Middle frontal gyrus (tissue), 1 donor: ENCODE measurements around the gene ZNF410.
"Not testable (repeated sequence)": the region's sequence is repeated elsewhere in the genome, so short reads cannot be mapped to it uniquely, and the experiment has no call there.

Experiments
- DNase-seq: peaks from one replicate; pipeline ENCODE4 v3.0.0-alpha.2; 2015; ENCODE audit warnings: low spot score; ENCODE audit errors: extremely low spot score

Gene ZNF410, protein sequence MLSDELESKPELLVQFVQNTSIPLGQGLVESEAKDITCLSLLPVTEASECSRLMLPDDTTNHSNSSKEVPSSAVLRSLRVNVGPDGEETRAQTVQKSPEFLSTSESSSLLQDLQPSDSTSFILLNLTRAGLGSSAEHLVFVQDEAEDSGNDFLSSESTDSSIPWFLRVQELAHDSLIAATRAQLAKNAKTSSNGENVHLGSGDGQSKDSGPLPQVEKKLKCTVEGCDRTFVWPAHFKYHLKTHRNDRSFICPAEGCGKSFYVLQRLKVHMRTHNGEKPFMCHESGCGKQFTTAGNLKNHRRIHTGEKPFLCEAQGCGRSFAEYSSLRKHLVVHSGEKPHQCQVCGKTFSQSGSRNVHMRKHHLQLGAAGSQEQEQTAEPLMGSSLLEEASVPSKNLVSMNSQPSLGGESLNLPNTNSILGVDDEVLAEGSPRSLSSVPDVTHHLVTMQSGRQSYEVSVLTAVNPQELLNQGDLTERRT

DNA sequence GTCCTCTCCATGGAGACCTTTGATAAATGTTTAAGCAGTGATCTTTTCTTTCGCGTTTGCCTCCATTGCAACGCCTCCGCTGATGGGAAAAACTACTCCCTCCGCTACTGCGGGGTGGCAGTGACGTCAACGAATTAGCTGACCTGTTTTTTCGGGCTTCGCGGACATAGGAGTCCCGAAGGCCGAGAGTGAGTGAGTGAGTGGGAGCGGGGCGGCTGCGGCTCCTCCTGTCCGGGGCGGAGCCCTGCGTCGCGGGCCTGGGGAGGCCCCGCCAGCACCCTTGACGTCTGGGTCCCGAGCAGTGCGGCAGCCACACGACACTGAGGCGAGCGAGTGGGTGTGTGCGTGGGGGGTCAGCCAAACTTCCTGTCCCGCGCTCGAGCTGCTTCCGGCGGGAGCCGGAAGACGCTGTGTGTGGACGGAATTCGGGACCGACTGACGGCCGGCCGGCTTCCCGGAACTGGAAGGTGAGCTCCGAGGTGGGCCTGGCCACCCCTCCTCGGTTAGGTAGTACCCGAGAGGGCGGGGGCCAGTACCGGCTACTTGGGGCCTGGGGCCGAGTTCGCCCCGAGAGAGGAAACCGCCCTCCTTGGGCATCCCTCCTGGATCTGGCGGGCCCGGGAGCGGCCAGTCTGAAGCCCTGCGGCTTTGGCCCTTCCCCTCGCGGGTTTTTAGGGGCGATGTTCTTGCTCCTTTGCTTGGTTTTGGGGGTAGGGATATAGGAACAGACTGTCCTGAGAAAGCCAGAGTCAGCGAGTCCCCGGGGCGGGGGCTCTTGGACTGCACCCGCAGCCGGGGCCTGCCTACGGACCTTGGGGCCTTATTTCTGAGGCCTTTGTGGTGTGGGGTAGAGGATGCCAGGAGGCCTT is at the start of gene ZNF410:
Gene ZNF410, plus strand, starts transcription at position 411 of the 869 bp plus-strand sequence. CDS start 5,317 bp downstream, outside the sequence.
- peak; percentile 88 for DNase-seq

DNA sequence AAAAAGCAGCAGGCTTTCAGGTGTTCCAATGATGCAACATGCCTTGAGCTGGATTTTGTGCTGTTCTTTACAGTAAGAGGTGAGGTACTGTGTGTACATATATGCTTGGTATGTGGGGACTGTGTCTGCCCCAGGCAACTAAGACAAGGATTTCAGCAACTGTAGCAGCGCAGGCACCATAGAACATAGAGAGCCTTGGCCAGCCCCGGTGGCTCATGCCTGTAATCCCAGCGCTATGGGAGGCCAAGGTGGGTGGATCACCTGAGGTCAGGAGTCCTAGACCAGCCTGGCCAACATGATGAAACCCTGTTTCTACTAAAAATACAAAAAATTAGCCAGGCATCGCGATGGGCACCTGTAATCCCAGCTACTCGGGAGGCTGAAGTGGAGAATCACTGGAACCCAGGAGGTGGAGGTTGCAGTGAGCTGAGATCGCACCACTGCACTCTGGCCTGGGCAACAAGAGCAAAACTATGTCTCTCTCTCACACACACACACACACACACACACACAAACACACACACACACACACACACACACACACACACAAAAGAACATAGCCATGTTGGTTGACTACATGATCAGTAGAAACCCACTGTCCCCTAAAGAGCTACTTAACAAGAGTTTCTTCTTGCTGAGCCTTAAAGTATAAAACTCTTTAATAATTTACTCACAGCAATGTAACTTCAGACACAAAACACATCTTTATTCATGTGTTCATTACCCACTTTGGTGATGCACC is 48.2 kb upstream of the ZNF410 start:
- DNase-seq, result not testable (repeated sequence)

DNA sequence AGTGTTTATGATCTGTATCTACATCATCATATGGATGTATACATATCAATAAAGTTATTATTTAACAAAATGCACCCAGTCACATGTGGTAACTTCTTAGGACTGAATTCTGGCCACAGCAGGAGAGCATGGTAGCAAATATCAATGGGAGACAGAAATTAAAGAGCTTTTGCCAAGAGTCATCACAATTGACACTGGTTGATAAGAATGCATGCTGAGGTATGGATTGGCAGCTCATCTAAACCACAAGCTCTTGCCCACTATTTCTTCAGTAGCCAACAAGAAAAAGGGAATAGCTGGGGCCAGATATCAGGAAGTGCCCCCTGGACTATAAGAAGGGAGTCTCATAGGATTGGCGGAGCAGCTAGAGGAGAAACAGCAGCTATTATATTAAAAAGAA is 44.5 kb upstream of the ZNF410 start:
- no peak for DNase-seq

DNA sequence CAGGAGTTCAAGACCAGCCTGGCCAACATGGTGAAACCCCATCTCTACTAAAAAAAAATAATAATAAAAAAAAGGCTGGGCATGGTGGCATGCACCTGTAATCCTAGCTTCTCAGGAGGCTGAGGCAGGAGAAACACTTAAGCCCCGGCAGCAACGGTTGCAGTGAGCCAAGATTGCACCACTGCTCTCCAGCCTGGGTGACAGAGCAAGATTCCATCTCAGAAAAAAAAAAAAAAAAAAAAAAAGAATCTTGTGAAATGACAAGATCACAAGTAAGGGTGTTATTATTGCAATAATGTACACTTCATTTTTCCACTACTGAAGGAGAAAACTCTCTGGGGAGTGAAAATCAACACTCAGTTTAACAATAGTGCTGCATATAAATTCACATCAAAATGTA is 43.8 kb upstream of the ZNF410 start:
- DNase-seq, result no peak

DNA sequence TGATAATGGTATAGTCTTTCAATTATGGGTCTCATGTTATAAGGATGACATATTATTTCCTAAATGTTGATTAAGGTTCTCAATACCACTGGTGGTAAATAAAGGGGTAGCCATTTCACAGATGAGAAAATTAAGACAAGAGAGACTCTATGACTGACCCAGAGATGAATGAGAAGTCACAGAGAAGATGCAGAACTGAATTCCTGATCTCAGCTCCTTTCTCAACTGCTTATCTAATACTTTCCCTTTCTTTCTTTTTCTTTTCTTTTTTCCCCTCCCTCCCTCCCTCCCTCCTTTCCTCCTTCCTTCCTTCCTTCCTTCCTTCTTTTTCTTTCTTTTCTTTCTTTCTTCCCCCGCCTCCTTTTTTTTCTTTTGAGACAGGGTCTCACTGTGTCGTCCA is 43.4 kb upstream of the ZNF410 start:
- no peak for DNase-seq

DNA sequence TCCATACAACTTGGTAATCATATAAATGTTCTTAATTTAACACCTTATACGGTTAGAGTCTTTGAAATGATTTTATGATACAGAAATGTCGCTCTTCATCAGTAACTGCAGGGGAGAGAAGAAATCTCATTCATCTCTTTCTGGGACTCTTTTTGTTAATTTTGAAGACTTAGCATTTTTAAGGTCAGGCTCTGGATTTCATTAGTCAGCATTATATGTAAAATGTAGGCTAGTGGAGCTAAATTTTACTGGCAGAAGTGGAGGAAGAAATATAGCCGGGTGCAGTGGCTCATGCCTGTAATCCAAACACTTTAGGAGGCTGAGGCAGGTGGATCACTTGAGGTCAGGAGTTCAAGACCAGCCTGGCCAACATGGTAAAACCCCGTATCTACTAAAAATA is 39.7 kb upstream of the ZNF410 start:
- DNase-seq, result no peak

DNA sequence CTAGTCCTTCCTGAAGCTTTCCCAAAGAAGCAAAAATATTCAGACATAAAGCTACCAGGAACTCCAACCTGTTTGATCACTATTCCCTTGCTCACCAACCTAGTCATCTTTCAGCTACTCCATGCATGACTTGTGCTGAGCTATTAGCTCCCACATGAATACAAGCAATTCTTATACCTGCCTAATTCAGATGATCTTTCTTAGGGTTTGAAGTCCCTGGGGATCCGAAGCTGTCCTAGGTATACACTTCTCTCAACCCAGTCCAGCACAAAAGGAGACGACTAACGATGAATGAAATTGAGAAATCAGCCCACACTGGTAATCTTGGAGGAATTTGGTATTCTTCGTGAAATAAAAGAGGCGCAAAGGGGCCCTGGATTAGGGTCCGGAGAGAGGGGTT is 35.7 kb upstream of the ZNF410 start:
- no peak for DNase-seq

DNA sequence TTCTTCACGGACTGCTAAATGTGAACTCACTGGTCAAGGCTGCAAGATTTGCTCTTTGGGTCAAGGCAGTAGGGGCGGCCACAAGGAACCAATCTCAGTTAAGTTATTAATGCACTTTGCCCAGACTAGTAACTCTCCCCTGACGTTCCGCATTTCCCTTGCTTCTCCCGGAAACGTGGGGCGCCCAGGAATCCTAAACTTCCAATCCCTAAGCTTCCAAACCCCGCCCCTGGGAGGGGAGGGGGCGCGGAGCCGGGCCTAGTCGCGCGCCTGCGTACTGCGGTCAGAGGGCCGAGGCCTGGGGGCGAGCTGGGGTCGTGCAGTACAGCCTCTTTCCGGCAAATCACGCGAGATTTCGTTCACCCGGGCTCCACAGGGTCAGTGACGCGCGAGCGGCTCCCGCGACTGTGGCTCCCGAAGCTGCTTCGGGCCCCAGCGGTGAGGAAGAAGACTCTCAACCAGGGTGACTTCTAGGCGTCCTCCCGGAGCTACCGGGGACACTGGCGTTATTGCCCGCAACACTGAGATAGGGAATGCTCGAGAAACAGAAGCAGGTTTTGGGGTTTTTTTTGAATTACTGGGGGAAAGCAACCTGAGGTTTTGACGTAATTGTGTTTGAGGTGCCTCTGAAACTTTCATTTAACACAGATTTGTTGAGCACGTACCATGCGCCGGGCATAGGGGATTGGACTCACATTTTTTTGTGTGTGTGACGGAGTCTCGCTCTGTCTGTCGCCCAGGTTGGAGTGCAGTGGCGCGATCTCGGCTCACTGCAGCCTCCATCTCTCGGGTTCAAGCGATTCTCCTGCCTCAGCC is 34.9 kb upstream of the ZNF410 start, which contains the start of gene PTGR2:
Gene PTGR2, plus strand, starts transcription at position 265 of the 816 bp plus-strand sequence. CDS start 7,032 bp downstream, outside the sequence.
- peak; percentile 88 for DNase-seq

DNA sequence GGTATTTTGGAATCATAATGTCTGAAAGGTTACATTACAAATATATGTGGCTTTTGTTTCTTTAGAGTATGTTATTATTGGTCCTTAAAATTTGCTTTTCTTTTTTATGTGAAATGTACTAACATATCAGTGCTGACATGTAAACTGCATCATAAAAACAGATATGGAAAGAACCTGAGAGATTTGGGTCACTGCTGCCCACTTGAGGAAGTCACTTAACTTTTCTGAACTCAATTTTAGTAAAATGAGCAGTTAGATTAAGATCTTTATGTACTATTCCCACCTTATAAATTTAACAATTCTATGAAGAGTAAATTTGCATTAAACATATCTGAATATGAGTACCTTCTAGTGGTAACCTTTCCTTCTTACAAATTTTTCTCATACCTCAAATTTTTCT is 27.5 kb upstream of the ZNF410 start:
- no peak for DNase-seq

DNA sequence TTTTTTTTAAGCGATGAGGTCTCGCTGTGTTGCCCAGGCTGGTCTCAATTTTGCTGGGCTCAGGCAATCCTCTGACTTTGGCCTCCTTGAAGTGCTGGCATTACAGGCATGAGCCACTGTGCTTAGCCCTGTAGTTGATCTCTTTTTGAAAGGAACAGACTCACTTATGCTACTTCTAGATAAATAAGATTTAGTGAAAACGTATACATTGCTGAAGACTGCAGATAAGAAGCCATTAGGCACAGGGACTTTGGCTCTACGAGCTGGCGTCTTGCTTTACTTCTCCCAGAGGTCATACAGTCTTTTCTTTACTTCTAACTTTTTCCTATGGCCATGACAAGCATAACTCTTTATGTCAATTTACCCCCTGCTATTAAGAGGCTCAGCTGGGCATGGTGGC is 25.6 kb upstream of the ZNF410 start:
- no peak for DNase-seq

DNA sequence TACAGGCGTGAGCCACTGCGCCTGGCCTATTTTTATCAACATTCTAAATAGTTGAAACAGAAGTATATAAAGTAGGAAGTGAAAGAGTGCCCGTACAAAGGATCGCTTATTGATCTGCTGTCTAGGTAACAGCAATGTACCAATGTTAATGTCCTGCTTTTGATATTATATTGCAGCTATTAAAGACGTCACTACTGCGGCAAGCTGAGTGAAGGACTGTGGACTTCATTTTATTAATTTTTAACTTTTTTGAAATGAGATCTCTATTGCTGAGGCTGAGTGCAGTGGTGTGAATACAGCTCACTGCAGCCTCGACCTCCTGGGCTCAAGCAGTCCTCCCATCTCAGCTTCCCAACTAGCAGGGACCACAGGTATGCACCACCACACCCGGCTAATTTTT is 24.2 kb upstream of the ZNF410 start:
- no peak for DNase-seq

DNA sequence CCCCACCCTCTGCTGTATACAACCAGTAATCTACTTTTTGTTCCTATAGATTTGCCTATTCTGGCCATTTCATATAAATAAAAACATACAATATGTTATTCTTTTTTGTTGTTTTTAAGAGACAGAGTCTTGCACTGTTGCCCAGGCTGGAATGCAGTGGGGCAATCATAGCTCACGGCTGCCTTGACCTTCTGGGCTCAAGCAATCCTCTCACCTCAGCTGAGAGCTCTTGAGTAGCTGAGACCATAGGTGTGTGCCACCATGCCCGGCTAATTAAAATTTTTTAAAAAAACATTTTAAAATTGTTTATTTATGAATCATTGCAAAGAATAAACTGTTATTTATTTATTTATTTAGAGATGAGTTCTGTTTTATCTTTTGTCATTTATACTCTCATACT is 23.4 kb upstream of the ZNF410 start:
- DNase-seq, result no peak

DNA sequence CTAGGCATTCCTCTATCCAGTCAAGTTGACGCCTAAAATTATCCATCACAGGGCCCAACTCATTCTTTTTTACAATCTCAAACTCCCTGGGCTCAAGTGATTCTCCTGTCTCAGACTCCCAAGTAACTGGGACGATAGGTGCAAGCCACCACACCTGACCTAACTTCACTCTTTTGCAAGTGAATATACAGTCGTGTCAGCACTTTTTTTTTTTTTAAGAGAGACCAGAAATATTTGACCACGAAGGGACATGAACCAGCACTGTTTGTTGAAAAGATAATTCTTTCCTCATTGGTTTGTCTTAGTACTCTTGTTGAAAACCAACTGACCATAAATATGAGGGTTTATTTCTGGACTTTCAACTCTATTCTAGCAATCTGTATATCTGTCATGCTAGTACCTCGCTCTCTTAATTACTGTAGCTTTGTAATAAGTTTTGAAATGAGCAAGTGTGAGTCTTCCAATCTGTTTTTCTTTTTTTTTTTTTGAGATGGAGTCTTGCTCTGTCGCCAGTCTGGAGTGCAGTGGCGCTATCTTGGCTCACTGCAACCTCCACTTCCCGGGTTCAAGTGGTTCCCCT is 21.0 kb upstream of the ZNF410 start:
- no peak for DNase-seq

DNA sequence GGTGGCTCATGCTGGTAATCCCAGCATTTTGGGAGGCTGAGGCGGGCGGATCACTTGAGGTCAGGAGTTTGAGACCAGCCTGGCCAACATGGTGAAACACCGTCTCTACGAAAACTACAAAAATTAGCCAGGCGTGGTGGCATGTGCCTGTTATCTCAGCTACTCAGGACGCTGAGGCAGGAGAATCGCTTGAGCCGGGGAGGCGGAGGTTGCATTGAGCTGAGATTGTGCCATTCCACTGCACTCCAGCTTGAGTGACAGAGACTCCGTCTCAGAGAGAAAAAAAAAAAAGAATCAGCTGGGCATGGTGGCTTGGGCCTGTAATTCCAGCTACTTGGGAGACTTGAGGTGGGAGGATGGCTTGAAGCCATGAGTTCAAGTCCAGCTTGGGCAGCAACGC is 16.9 kb upstream of the ZNF410 start:
- not testable (repeated sequence) for DNase-seq

DNA sequence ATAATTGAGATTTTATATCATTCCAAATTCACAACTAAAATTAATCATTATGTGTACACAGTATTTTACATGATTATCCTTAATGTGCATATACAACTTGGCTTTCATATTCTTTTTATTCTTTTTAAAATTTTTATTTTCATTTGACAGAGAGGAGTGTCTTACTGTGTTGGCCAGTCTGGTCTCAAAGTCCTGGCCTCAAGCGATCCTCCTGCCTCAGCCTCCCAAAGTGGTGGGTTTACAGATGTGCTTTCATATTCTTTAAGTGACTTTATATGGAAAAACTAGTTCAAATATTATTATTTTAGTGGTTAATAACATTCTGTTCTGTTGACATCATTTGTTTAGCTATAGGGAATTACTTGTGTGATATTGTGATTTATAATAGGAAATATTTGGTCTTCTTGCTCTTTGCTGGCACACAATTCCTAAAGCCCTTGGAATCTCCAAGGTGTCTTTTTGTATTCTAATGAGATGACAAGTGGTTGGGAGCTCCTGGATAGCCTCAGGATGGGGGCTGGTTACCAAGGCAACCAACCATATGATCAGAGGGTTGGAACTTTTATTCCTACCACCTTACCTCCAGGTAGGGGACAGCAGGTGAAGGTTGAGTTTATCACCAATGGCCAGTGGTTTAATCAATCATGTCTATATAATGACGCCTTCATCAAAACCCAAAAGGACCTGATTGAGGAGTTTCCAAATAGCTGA is 16.0 kb upstream of the ZNF410 start:
- DNase-seq, result no peak

DNA sequence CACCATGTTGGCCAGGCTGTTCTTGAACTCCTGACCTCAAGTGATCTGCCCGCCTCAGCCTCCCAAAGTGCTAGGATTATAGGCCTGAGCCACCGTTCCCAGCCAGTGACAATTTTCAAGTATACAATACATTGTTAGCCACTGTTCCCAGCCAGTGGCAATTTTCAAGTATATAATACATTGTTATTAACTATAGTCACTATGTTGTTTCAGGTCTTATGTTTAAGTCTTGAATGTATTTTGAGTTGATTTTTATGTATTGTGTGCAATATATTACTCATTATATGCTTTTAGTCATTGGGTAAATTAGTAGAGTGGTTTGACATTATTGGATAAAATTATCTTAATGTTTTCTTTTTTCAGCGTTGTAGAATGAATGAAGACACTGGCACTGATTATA is 13.0 kb upstream of the ZNF410 start:
- DNase-seq, result no peak

DNA sequence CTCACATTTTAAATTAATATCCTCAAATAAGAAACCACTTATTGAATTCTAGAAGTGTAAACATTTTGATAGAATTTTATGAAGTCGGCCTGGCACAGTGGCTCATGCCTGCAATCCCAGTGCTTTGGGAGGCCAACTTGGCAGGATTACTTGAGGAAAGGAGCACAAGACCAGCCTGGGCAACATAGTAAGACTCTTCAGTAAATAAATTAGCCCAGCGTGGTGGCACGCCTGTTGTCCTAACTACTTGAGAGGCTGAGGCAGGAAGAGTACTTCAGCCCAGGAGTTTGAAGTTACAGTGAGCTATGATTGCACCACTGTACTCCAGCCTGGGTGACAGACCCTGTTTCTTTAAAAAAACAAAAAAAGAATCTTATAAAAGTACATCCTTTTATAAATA is 8.9 kb upstream of the ZNF410 start:
- DNase-seq, result no peak

DNA sequence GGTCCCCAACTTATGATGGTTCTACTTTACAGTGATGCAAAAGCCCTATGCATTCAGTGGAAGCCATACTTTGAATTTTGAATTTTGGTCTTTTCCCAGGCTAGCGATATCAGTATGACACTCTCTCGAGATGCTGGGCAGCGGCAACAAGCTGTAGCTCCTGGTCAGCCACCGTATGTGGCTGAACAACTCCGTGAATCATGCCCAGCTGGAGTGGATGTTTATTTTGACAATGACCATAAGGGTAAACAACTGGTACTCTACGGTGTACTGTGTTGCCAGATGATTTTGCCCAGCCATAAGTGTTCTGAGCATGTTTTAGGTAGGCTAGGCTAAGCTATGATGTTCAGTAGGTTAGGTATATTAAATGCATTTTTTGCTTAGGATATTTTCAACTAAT is 8.2 kb upstream of the ZNF410 start:
- no peak for DNase-seq

DNA sequence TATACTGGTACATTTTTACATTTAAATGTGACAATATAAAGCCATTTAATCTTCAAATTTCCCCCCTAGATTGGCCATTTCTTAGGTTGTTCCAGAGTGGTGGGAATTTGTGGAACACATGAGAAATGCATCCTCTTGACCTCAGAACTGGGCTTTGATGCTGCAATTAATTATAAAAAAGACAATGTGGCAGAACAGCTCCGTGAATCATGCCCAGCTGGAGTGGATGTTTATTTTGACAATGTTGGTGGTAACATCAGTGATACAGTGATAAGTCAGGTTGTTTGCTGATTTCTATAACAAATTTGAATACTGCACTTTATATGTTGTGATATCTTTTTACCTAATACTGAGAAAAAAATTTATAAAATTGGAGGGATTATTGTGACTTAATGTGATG is 7.6 kb upstream of the ZNF410 start:
- no peak for DNase-seq
